Stimulated activated naive CD8-positive, alpha-beta T cell treated with anti-CD3 and anti-CD28 coated beads, Interleukin-15, Interleukin-2, amounts not matched to agents 100 ng/mL and 50 ng/mL, for 24 hours (primary cell): ENCODE results near the gene COL20A1.

Source experiments
- H3K27ac Mint-ChIP-seq: one replicate; pipeline ENCODE4 v1.8.0; 2021; ENCODE audit warnings: mild to moderate bottlenecking, mixed read lengths
- H3K27me3 Mint-ChIP-seq: one replicate; pipeline ENCODE4 v1.8.0; 2021; ENCODE audit warnings: mixed read lengths
- H3K36me3 Mint-ChIP-seq: one replicate; pipeline ENCODE4 v1.8.0; 2021; ENCODE audit warnings: low read depth, mixed read lengths
- H3K4me1 Mint-ChIP-seq: one replicate; pipeline ENCODE4 v1.8.0; 2021; ENCODE audit warnings: low read depth, mixed read lengths
- H3K4me3 Mint-ChIP-seq: one replicate; pipeline ENCODE4 v1.8.0; 2021; ENCODE audit warnings: mild to moderate bottlenecking, mixed read lengths
- H3K9me3 Mint-ChIP-seq: one replicate; pipeline ENCODE4 v1.8.0; 2021; ENCODE audit warnings: mixed read lengths

COL20A1 gene

GRCh38 chr20:63343460-63344445, 50.8 kb downstream of the COL20A1 start:
- Mint-ChIP-seq H3K4me1 (no peaks in the 10 kb centered on the region), H3K4me3 (no peak overlapping the region), H3K27me3 (peaks cover 28% of the 10 kb centered on the region), H3K27ac (no peak overlapping the region), H3K9me3 (peaks cover 14% of the 10 kb centered on the region), H3K36me3 (no peaks in the 10 kb centered on the region)

- Mint-ChIP-seq H3K4me3 (no peak overlapping the region), H3K36me3 (no peaks in the 10 kb centered on the region), H3K4me1 (no peaks in the 10 kb centered on the region), H3K27ac (no peak overlapping the region), H3K27me3 (peaks cover 20% of the 10 kb centered on the region), H3K9me3 (peaks cover 6% of the 10 kb centered on the region)
Measured at GRCh38 chr20:63344616-63345327, 51.8 kb downstream of the COL20A1 start.

- Mint-ChIP-seq H3K9me3 (peaks cover 4% of the 10 kb centered on the region), H3K36me3 (no peaks in the 10 kb centered on the region), H3K4me3 (no peak overlapping the region), H3K27me3 (peaks cover 18% of the 10 kb centered on the region), H3K27ac (no peak overlapping the region), H3K4me1 (no peaks in the 10 kb centered on the region)
Measured at GRCh38 chr20:63345328-63346100, 52.5 kb downstream of the COL20A1 start.

- no peaks in the 10 kb centered on the region for H3K4me1 Mint-ChIP-seq
- H3K27me3 Mint-ChIP-seq, result peaks cover 11% of the 10 kb centered on the region
- H3K4me3 Mint-ChIP-seq, result no peak overlapping the region
- H3K9me3 Mint-ChIP-seq, result peaks cover 7% of the 10 kb centered on the region
- no peak overlapping the region for H3K27ac Mint-ChIP-seq
- no peaks in the 10 kb centered on the region for H3K36me3 Mint-ChIP-seq
Measured at GRCh38 chr20:63346131-63347080, 53.4 kb downstream of the COL20A1 start.

GRCh38 chr20:63347081-63347741, 54.2 kb downstream of the COL20A1 start:
- peaks cover 7% of the 10 kb centered on the region for H3K9me3 Mint-ChIP-seq
- no peak overlapping the region for H3K4me3 Mint-ChIP-seq

GRCh38 chr20:63347950-63348827, 55.2 kb downstream of the COL20A1 start:
- H3K27me3 Mint-ChIP-seq, result peaks cover 3% of the 10 kb centered on the region
- no peaks in the 10 kb centered on the region for H3K36me3 Mint-ChIP-seq
- H3K4me1 Mint-ChIP-seq, result no peaks in the 10 kb centered on the region
- H3K27ac Mint-ChIP-seq, result no peak overlapping the region
- no peak overlapping the region for H3K4me3 Mint-ChIP-seq
- H3K9me3 Mint-ChIP-seq, result peaks cover 7% of the 10 kb centered on the region

More at GRCh38 chr20:63347081-63347741, 54.2 kb downstream of the COL20A1 start:
- Mint-ChIP-seq H3K4me1 (no peaks in the 10 kb centered on the region), H3K27ac (no peak overlapping the region), H3K27me3 (peaks cover 5% of the 10 kb centered on the region), H3K36me3 (no peaks in the 10 kb centered on the region)

- no peak overlapping the region for H3K4me3 Mint-ChIP-seq
- H3K9me3 Mint-ChIP-seq, result peaks cover 7% of the 10 kb centered on the region
- no peaks in the 10 kb centered on the region for H3K36me3 Mint-ChIP-seq
- H3K27me3 Mint-ChIP-seq, result peaks cover under 1% of the 10 kb centered on the region
- no peaks in the 10 kb centered on the region for H3K4me1 Mint-ChIP-seq
- no peak overlapping the region for H3K27ac Mint-ChIP-seq
Measured at GRCh38 chr20:63348828-63349515, 56.0 kb downstream of the COL20A1 start.

- Mint-ChIP-seq H3K9me3 (peaks cover 7% of the 10 kb centered on the region), H3K36me3 (no peaks in the 10 kb centered on the region), H3K27me3 (no peaks in the 10 kb centered on the region), H3K27ac (no peak overlapping the region), H3K4me1 (no peaks in the 10 kb centered on the region), H3K4me3 (no peak overlapping the region)
Measured at GRCh38 chr20:63349516-63349895, 56.5 kb downstream of the COL20A1 start.

- H3K4me1 Mint-ChIP-seq, result no peaks in the 10 kb centered on the region
- H3K27me3 Mint-ChIP-seq, result no peaks in the 10 kb centered on the region
- peaks cover 7% of the 10 kb centered on the region for H3K9me3 Mint-ChIP-seq
- peak overlapping the region; percentile 2 for H3K4me3 Mint-ChIP-seq
- no peaks in the 10 kb centered on the region for H3K36me3 Mint-ChIP-seq
- H3K27ac Mint-ChIP-seq, result peak overlapping the region; percentile 43
Measured at GRCh38 chr20:63350196-63350595, 57.2 kb downstream of the COL20A1 start.

GRCh38 chr20:63350597-63351325, 57.8 kb downstream of the COL20A1 start:
- H3K4me1 Mint-ChIP-seq, result no peaks in the 10 kb centered on the region
- H3K27me3 Mint-ChIP-seq, result no peaks in the 10 kb centered on the region
- H3K4me3 Mint-ChIP-seq, result peak overlapping the region; percentile 2
- H3K27ac Mint-ChIP-seq, result peak overlapping the region; percentile 67
- H3K9me3 Mint-ChIP-seq, result peaks cover 7% of the 10 kb centered on the region
- H3K36me3 Mint-ChIP-seq, result no peaks in the 10 kb centered on the region

GRCh38 chr20:63351326-63351700, 58.3 kb downstream of the COL20A1 start:
- peak overlapping the region; percentile 67 for H3K27ac Mint-ChIP-seq
- no peak overlapping the region for H3K4me3 Mint-ChIP-seq
- peaks cover 7% of the 10 kb centered on the region for H3K9me3 Mint-ChIP-seq
- H3K4me1 Mint-ChIP-seq, result no peaks in the 10 kb centered on the region
- H3K36me3 Mint-ChIP-seq, result no peaks in the 10 kb centered on the region
- no peaks in the 10 kb centered on the region for H3K27me3 Mint-ChIP-seq
